K562 treated with DMSO at 1 percent for 12 hours (cell line): Measurements from ENCODE around the gene PIK3CA. TPM values are rescaled to one million over a fixed set of nuclear protein-coding genes. Genes with fewer than 3 reads are reported as not detected.

ENCODE experiments used
- total RNA-seq: library from RNA; unstranded; fragments of 300-600 nt; gene quantifications from 2 replicates; pipeline ENCODE4 v1.2.3, GENCODE V29; 2022; ENCODE audit not compliant: insufficient read depth

The PIK3CA gene
- total RNA-seq = 2.5 and 9.5 TPM in 2 replicates

DNA sequence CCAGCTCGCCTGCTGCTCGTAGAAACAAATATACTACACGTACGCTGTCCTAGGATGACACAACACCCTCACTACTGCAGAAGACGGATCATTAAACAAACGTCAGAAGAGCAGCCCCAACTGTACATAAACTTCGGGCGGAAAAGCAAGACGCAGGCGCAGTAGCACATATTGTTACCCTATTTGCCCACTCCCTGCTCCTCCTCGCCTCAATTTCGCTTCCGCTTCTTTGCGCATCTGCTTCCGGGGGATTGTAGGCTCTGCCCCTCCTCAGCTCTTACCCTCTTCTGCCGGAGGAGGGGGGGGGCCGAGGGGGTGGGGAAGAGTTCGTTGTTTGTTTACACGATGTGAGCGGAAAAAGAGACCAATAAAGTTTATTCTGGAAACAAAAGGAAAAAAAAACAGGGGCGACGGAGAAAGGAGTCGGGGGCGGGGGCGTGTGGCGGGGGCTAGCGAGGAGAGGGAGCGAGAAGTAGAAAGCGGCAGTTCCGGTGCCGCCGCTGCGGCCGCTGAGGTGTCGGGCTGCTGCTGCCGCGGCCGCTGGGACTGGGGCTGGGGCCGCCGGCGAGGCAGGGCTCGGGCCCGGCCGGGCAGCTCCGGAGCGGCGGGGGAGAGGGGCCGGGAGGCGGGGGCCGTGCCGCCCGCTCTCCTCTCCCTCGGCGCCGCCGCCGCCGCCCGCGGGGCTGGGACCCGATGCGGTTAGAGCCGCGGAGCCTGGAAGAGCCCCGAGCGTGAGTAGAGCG is at the start of gene PIK3CA:
PIK3CA (plus strand) TSS at position 485 of the 743 bp plus-strand sequence. CDS start 50,469 bp downstream, outside the sequence.

DNA sequence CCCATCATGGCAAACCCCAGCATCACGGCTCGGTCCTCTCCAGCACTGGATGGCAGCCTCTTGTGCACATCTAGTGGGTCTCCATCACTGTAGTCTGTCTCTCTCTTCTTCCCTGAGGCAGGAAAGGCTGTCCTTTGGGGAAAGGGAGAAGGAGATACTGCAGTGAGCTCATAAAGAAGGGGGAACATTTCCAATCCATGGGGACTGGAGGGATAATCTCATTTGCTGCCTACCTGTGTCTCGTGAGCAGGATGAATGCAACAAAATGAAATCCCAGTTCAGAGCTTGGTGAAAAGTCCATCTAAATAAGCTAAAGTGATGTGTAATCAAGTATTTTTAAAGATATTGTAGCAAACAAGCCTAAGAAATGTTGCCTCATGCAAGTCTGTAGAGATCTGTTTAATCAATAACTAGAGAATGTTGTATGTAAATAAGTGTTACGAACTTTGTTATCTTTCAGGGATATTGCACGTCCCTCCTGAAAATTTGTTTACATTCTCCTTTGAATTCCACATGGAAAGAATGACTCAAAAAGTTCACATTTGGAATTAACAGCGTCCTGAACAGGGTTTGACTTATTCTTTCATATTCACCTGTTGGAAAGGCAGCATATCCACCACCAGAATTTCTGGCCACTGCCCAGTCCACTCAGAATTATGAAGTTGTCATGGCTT is 102.8 kb downstream of the PIK3CA start, which contains the start of gene KCNMB3:
KCNMB3 (minus strand) TSS at position 312 of the 674 bp plus-strand sequence; CDS start at position 188, 124 bp downstream.

Other genes with a start within 250 kb of the PIK3CA start
- gene ZMAT3, start 76.5 kb upstream of the PIK3CA start, total RNA-seq = 2.5 and 9.7 TPM in 2 replicates
- 3.6 and 12.3 TPM in 2 replicates for gene KCNMB3, start 102.8 kb downstream of the PIK3CA start, total RNA-seq
- 14.1 and 44.5 TPM in 2 replicates for gene ZNF639, start 174.7 kb downstream of the PIK3CA start, total RNA-seq
- gene MFN1, start 199.4 kb downstream of the PIK3CA start, total RNA-seq = 3.4 and 14.6 TPM in 2 replicates